ENCODE data around the gene IDI1.

Gene IDI1

DNA sequence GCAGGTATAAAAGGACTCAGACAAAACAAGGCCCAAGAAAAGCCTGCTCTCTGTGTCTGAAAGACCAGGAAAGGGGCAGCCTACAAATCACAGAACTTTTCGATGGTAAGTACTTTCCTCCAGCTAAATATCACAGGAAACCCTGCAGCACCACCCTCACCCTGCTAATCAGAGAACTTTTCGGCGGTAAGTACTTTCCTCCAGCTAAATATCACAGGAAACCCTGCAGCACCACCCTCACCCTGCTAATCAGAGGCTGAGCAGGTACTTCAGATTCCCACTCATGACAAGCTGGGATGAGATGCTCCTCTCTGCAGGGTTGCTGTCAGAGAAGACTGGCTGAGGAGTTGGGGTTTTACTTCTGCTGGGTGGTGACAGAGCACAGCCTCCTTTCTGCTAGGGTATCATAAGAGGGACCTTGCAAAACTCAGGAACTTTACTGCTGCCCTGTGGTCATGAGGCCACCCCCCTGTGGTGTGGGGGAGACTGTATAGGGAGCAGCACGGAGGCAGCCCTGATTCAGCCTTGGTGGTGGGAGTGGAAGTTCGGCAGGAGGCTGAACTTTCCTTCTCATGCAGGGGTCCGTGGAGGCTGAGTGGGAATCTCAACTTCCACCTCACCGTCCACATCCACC lies 14.4 kb upstream of the IDI1 start:
- TF ChIP-seq, protein P1, sequence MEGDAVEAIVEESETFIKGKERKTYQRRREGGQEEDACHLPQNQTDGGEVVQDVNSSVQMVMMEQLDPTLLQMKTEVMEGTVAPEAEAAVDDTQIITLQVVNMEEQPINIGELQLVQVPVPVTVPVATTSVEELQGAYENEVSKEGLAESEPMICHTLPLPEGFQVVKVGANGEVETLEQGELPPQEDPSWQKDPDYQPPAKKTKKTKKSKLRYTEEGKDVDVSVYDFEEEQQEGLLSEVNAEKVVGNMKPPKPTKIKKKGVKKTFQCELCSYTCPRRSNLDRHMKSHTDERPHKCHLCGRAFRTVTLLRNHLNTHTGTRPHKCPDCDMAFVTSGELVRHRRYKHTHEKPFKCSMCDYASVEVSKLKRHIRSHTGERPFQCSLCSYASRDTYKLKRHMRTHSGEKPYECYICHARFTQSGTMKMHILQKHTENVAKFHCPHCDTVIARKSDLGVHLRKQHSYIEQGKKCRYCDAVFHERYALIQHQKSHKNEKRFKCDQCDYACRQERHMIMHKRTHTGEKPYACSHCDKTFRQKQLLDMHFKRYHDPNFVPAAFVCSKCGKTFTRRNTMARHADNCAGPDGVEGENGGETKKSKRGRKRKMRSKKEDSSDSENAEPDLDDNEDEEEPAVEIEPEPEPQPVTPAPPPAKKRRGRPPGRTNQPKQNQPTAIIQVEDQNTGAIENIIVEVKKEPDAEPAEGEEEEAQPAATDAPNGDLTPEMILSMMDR (IDR thresholded peaks at IDR 0.05; ENCODE audit: borderline replicate concordance, insufficient read depth, low read depth, low read length), result no peak
- H3K4me3 ChIP-seq (ENCODE audit: low read depth, low read length), result no peak overlapping the region

DNA sequence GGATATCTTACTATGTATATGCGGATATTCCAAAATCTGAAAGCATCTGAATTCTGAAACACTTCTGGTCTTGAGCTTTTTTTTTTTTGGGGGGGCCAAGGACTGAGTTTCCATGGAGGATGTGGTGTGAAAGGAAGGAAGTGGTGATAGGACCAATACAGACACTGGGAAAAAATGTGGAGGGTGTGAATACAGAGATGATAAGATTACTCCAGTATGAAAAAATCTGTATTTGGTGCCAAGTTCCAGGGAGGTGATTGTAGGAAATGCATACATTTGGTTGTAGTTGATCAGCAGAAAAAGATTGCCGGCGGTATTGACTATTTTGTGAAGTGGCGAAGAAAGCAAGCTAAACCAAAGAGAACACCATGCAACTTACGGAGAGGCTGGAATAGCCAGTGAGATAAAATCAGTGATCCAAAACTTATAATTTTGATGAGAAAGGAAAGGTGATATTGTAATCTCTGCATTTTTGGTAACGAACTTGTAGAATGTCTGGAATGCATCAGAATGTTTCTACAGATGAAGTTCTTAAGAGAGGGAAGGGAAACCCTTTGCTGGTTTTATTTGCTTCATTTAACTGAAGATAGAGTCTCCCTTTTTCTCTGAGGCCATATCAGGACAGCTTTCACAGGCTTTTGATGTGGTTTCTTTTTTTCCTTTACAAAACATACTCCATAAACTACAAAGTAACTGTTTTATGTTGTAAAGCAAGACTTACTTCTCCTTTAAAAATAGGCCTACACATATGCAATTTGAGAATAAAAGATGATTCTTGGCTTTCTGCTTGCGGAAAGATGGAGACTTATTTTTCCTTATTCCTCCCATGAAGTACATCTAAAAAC lies 13.2 kb upstream of the IDI1 start:
- TF ChIP-seq, protein P1 (IDR thresholded peaks at IDR 0.05; ENCODE audit: borderline replicate concordance, insufficient read depth, low read depth, low read length), result no peak
- H3K4me3 ChIP-seq (ENCODE audit: low read depth, low read length), result no peak overlapping the region

DNA sequence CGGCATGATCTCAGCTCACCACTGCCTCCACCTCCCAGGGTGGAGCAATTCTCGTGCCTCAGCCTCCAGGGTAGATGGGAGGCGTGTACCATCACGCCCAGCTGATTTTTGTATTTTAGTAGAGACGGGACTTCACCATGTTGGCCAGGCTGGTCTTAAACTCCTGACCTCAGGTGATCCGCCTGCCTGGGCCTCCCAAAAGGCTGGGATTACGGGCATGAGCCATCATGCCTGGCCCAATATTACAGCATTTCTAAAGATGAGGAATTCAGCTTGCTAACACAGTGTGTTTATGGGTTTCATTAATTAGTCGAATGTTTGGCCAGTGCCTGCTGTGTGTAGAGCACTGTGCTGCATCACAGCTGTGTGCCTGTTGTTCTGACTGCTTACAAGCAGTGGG lies 11.0 kb upstream of the IDI1 start:
- no peak overlapping the region for H3K4me3 ChIP-seq (ENCODE audit: low read depth, low read length)
- TF ChIP-seq, protein P1 (IDR thresholded peaks at IDR 0.05; ENCODE audit: borderline replicate concordance, insufficient read depth, low read depth, low read length), result no peak

DNA sequence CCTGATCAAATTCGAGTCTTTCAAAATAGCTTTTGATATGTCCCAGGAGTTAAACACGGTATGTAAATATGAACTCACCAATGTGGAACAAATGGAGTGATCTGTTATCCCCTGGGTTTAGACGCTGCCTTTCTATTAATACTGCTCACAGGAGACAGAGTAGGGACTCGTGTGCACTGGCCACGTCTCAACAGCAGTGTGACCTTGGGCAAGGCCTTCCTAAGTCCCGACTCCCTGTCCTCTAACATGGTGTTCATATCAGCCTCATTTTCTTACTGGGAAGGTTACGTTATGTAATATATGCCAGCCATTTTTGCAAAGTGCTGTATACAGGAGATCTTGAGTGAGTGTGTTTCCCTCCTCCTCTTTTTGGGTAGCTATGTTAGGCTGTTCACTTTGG lies 9.1 kb upstream of the IDI1 start:
- TF ChIP-seq, protein P1 (IDR thresholded peaks at IDR 0.05; ENCODE audit: borderline replicate concordance, insufficient read depth, low read depth, low read length), result no peak
- no peak overlapping the region for H3K4me3 ChIP-seq (ENCODE audit: low read depth, low read length)

DNA sequence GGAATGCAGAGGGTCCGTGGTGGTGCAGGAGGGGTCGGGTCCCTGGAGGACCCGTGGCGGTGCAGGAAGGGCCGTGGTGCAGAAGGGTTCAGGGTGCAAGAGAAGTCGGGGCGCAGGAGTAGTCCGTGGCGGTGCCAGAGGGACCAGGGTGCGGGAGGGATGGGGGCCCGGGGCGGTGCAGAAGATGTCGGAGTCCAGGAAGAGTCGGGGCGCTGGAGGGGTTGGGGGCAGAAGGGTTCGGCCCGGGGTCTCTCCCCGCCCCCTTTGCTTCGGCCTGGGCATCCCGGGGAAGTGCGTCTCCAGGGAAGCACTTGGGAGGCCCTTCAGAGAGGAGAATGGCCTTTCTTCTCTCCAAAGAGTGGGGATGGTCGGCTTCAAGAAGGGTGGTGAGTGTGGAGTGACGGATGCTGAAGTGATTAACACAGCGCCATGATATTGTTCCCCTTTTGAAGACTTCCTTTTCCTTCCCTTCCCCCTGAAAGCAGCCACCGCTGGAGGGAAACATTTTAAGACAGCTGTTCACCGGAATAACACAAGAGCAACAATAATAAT lies 8.3 kb upstream of the IDI1 start:
- TF ChIP-seq, protein P1 (IDR thresholded peaks at IDR 0.05; ENCODE audit: borderline replicate concordance, insufficient read depth, low read depth, low read length), result no peak
- peak overlapping the region; percentile 93 for H3K4me3 ChIP-seq (ENCODE audit: low read depth, low read length)

DNA sequence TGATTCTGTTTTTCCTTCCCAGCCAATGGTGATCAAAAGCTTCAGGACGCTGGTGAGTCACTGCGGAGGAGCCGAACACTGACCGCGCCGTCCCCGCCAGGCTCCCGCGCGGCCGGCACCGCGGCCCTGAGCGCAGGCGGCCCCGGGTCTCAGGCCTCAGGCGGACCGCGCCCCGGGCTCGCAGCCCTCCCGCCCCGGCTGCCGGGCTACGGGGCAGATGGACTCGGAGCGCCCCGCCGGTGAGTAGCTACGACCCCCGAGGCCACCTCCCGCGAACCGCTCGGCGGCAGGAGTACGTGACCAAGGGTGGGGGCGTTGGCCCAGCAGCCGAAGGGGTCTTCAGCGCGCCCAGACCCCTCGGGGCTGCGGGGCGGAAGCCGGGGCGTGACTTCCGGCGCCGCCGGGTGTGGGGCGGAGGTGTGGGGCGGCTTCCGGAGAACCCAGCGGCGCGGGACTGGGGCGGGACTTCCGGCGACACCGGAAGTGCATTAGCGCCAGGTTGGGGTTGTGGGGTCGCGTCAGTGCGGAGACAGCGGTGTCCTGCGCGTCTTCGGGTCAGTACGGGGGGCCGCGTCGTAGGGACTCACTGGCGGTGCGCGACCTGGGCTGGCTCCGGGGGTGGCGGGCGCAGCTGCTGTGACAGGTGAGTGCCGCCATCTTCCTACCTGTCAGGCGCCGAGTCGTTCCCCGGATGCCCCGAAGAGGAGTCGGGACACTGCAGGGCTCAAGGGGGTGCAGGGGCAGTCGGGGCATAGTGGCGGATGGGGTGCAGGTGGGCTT lies 7.6 kb upstream of the IDI1 start, which contains the start of gene WDR37:
Gene WDR37, plus strand, starts transcription at position 60 of the 780 bp plus-strand sequence. CDS start 15,771 bp downstream, outside the sequence.
- TF ChIP-seq, protein P1 (IDR thresholded peaks at IDR 0.05; ENCODE audit: borderline replicate concordance, insufficient read depth, low read depth, low read length), result no peak
- H3K4me3 ChIP-seq (ENCODE audit: low read depth, low read length), result peak within 1 kb of the TSS; percentile 93
